Adipose tissue (tissue), 3 donors: ENCODE measurements around the gene MLEC. TPM values are rescaled to one million over a fixed set of nuclear protein-coding genes. Genes with fewer than 3 reads are reported as not detected.
"Not testable (repeated sequence)": the region's sequence is repeated elsewhere in the genome, so short reads cannot be mapped to it uniquely, and the experiment has no call there.

Source experiments
- H3K27ac ChIP-seq: one replicate; pipeline ENCODE4 v1.5.1; 2013; ENCODE audit warnings: low read depth, low read length
- WGBS, 3 donors: extraction: QIAGEN DNeasy Blood & Tissue Kit; methylation state at CpG; one replicate each; pipeline ENCODE4 v1.1.7; 2013; 5-methylcytosine and 5-hydroxymethylcytosine counted together
- polyA plus RNA-seq, 3 donors: library from polyadenylated mRNA; stranded (reverse); fragments of 200-250 nt; gene quantifications; one replicate each; pipeline ENCODE4 v1.2.3, GENCODE V29; 2013
- donor health status: healthy with polysubstance abuse.
- donor health status: Bipolar disorder and iron deficiency.
- donor health status: healthy.

Gene MLEC
- polyA plus RNA-seq, 3 donors = 44.0 to 54.8 (median 45.1) TPM

GRCh38 chr12:120732198-120732597, 45.2 kb downstream of the MLEC start:
- H3K27ac ChIP-seq = not testable (repeated sequence)
- 97 to 98% (median 98%) methylated on average over 22 to 35 of the region's 35 CpGs for WGBS, 3 donors

- H3K27ac ChIP-seq = no peak overlapping the region
- WGBS, 3 donors = 69 to 85% (median 84%) methylated on average over 3 of the region's 3 CpGs
These were observed 46.6 kb downstream of the MLEC start for GRCh38 chr12:120733574-120733973.

GRCh38 chr12:120734210-120734609, 47.3 kb downstream of the MLEC start:
- WGBS, 3 donors = 84 to 95% (median 91%) methylated on average over 10 of the region's 10 CpGs
- H3K27ac ChIP-seq = no peak overlapping the region

- 93 to 97% (median 96%) methylated on average over 2 to 3 of the region's 3 CpGs for whole genome bisulfite sequencing, 3 donors
- H3K27ac ChIP-seq = no peak overlapping the region
These were observed 48.2 kb downstream of the MLEC start for GRCh38 chr12:120735181-120735580.

GRCh38 chr12:120736404-120737331, 49.7 kb downstream of the MLEC start:
- no peak overlapping the region for H3K27ac ChIP-seq
- 92 to 93% (median 92%) methylated on average over 37 to 38 of the region's 38 CpGs for WGBS, 3 donors

- no peak overlapping the region for H3K27ac ChIP-seq
- WGBS, 3 donors = 86 to 91% (median 91%) methylated on average over 22 to 25 of the region's 25 CpGs
These were observed 50.8 kb downstream of the MLEC start for GRCh38 chr12:120737557-120738251.

- WGBS, 3 donors = 87 to 94% (median 93%) methylated on average over 29 to 31 of the region's 31 CpGs
- H3K27ac ChIP-seq = no peak overlapping the region
These were observed 51.5 kb downstream of the MLEC start for GRCh38 chr12:120738252-120739030.

- no peak overlapping the region for H3K27ac ChIP-seq
- WGBS, 3 donors = 93 to 96% (median 96%) methylated on average over 35 to 38 of the region's 38 CpGs
These were observed 52.2 kb downstream of the MLEC start for GRCh38 chr12:120739031-120739762.

- no peak overlapping the region for H3K27ac ChIP-seq
- WGBS, 3 donors = 84 to 87% (median 85%) methylated on average over 14 to 16 of the region's 16 CpGs
These were observed 53.1 kb downstream of the MLEC start for GRCh38 chr12:120739821-120740613.

GRCh38 chr12:120740871-120741270, 53.9 kb downstream of the MLEC start:
- H3K27ac ChIP-seq = no peak overlapping the region
- WGBS, 3 donors = 92 to 95% (median 94%) methylated on average over 14 to 15 of the region's 15 CpGs

- H3K27ac ChIP-seq = no peak overlapping the region
- 59 to 75% (median 71%) methylated on average over 32 to 33 of the region's 33 CpGs for WGBS, 3 donors
These were observed 54.8 kb downstream of the MLEC start for GRCh38 chr12:120741476-120742421.

- WGBS, 3 donors = 85 to 94% (median 92%) methylated on average over 14 to 15 of the region's 15 CpGs
- no peak overlapping the region for H3K27ac ChIP-seq
These were observed 58.1 kb downstream of the MLEC start for GRCh38 chr12:120744922-120745493.

GRCh38 chr12:120748242-120748641, 61.3 kb downstream of the MLEC start:
- no peak overlapping the region for H3K27ac ChIP-seq
- WGBS, 3 donors = 80 to 91% (median 91%) methylated on average over 7 of the region's 7 CpGs

GRCh38 chr12:120749256-120749655, 62.3 kb downstream of the MLEC start:
- no peak overlapping the region for H3K27ac ChIP-seq
- 75 to 83% (median 81%) methylated on average over 5 of the region's 5 CpGs for WGBS, 3 donors

GRCh38 chr12:120750806-120751205, 63.9 kb downstream of the MLEC start:
- H3K27ac ChIP-seq = no peak overlapping the region
- WGBS, 3 donors = 92 to 99% (median 96%) methylated on average over 5 of the region's 5 CpGs

- H3K27ac ChIP-seq = no peak overlapping the region
- WGBS, 3 donors = 94 to 97% (median 96%) methylated on average over 9 of the region's 9 CpGs
These were observed 64.4 kb downstream of the MLEC start for GRCh38 chr12:120751389-120751788.
